ENCODE measurements around the gene CLMN.

The CLMN gene

DNA sequence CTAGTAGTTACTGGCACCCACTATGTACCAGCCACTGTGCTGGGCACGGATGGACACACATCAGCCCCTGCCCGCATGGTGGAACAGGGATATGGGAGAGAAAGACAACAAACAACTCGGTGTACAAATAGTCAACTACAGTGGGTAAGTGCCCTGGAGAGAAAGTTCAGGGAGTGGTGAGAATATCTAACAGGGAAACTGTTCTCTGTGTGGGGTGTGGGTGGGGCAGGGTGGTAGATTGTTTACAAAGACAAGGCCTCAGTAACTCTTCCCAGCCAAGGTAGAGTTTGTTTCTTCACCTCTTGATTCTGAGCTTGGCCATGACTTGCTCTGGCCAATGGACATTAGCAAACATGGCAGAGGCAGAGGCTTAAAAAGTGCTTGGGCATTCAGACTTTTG, 12.9 kb upstream of the CLMN start:
- H3K27ac ChIP-seq (ENCODE audit: low read depth, low read length, poor library complexity, severe bottlenecking) = no peak overlapping the region
- H3K4me1 ChIP-seq (ENCODE audit: insufficient read depth, low read length, severe bottlenecking) = peaks cover 9% of the 10 kb centered on the region
- H4K20me1 ChIP-seq (ENCODE audit: insufficient read depth, low read length) = no peaks in the 10 kb centered on the region
- no peaks in the 10 kb centered on the region for H3K27me3 ChIP-seq (ENCODE audit: insufficient read depth, low read length)
- H3K36me3 ChIP-seq (ENCODE audit: insufficient read depth, low read length) = no peaks in the 10 kb centered on the region
- H2AFZ ChIP-seq (ENCODE audit: low read length) = no peak overlapping the region
- no peaks in the 10 kb centered on the region for H3F3A ChIP-seq (ENCODE audit: insufficient read depth, low read length)
- TF ChIP-seq EZH2 (IDR thresholded peaks at IDR 0.05; ENCODE audit: borderline replicate concordance, low read length) = no peak
- TF ChIP-seq, protein P1, sequence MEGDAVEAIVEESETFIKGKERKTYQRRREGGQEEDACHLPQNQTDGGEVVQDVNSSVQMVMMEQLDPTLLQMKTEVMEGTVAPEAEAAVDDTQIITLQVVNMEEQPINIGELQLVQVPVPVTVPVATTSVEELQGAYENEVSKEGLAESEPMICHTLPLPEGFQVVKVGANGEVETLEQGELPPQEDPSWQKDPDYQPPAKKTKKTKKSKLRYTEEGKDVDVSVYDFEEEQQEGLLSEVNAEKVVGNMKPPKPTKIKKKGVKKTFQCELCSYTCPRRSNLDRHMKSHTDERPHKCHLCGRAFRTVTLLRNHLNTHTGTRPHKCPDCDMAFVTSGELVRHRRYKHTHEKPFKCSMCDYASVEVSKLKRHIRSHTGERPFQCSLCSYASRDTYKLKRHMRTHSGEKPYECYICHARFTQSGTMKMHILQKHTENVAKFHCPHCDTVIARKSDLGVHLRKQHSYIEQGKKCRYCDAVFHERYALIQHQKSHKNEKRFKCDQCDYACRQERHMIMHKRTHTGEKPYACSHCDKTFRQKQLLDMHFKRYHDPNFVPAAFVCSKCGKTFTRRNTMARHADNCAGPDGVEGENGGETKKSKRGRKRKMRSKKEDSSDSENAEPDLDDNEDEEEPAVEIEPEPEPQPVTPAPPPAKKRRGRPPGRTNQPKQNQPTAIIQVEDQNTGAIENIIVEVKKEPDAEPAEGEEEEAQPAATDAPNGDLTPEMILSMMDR (IDR thresholded peaks at IDR 0.05; ENCODE audit: low read length) = no peak
- H3K4me3 ChIP-seq (ENCODE audit: low read depth, low read length, poor library complexity, severe bottlenecking) = no peak overlapping the region
- H3K79me2 ChIP-seq (ENCODE audit: insufficient read depth, low read length) = no peaks in the 10 kb centered on the region
- H3K4me2 ChIP-seq (ENCODE audit: low read length) = no peak overlapping the region
- no peaks in the 10 kb centered on the region for H3K9me3 ChIP-seq (ENCODE audit: low read length)
- no peak overlapping the region for H3K9ac ChIP-seq (ENCODE audit: low read length)
- H3K9me2 ChIP-seq (ENCODE audit: low read depth, low read length) = no peaks in the 10 kb centered on the region

DNA sequence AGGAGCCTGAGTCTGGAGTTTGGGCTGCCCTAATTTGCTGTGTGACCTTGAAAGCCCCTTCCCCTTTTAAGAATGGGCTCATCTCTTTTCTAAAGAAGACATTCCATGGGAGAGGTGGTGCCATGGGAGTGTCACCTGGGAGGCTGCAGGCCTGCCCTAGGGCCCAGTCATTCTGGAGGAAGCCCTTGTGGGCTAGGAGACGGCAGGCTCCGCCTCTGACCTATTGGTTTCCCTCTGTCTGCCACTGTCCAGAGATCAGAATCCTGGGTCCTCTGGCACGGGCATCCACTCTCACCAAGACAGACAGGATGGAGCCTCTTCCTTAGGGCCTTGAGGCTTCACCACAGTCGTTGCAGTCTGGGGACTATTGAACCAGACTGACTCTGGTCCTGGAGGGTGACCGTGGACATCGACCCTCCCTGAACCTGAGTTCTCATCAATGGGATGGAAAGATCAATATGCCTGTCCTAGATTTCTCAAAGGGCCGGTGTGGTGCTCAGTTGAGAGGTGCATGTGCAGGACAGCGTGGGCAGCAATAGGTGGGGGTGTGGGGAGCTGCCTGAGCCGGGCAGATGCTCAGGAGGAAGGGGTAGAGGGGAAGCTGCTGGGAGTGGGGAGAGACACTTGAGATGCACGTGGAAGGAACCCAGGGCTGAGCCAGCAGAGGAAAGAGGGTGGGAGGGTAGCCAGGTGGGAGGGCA, 12.2 kb upstream of the CLMN start:
- Histone ChIP-seq H3K4me2 (ENCODE audit: low read length) (no peak overlapping the region), H3K9me3 (ENCODE audit: low read length) (no peaks in the 10 kb centered on the region), H3K9ac (ENCODE audit: low read length) (no peak overlapping the region), H3F3A (ENCODE audit: insufficient read depth, low read length) (no peaks in the 10 kb centered on the region), H3K27me3 (ENCODE audit: insufficient read depth, low read length) (peaks cover under 1% of the 10 kb centered on the region; the same call in 1 of the 2 replicates), H2AFZ (ENCODE audit: low read length) (no peak overlapping the region), H3K4me3 (ENCODE audit: low read depth, low read length, poor library complexity, severe bottlenecking) (no peak overlapping the region), H3K36me3 (ENCODE audit: insufficient read depth, low read length) (no peaks in the 10 kb centered on the region; the same call in 1 of the 2 replicates), H3K4me1 (ENCODE audit: insufficient read depth, low read length, severe bottlenecking) (peaks cover 17% of the 10 kb centered on the region), H3K79me2 (ENCODE audit: insufficient read depth, low read length) (no peaks in the 10 kb centered on the region), H3K27ac (ENCODE audit: low read depth, low read length, poor library complexity, severe bottlenecking) (no peak overlapping the region), H3K9me2 (ENCODE audit: low read depth, low read length) (no peaks in the 10 kb centered on the region), H4K20me1 (ENCODE audit: insufficient read depth, low read length) (no peaks in the 10 kb centered on the region)
- TF ChIP-seq, protein P1 (IDR thresholded peaks at IDR 0.05; ENCODE audit: low read length) = no peak
- TF ChIP-seq EZH2 (IDR thresholded peaks at IDR 0.05; ENCODE audit: borderline replicate concordance, low read length) = no peak

DNA sequence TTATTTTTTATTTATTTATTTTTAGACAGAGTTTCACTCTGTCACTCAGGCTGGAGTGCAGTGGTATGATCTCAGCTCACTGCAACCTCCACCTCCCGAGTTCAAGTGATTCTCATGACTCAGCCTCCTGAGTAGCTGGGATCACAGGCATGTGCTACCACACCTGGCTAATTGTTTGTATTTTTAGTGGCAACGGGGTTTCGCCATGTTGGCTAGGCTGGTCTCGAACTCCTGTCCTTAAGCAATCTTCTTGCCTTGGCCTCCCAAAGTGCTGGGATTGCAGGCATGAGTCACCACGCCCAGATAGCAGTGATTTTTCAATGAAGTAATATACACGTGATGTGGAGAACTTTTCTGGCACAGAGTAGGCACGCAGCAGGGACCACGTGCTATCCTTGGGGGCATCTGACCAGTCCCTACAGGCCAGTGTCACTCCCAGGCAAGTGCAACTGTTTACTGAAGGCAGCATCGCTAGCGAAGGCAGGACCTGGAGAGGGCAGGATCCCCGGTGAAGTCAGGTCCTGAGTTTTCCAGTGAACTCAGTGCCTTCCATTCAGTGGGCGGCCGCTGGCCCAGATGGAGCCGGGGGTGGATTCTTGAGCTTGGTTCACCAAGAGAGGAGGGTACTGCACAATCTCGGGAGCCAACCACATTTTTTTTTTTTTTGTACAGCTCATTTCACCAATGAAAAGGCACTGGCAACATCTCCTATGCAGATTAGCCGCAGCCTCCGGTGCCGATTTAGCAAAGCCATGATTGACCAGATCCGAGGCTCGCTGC, 11.1 kb upstream of the CLMN start:
- H3F3A ChIP-seq (ENCODE audit: insufficient read depth, low read length) = no peaks in the 10 kb centered on the region
- no peak overlapping the region for H3K4me3 ChIP-seq (ENCODE audit: low read depth, low read length, poor library complexity, severe bottlenecking)
- H3K27ac ChIP-seq (ENCODE audit: low read depth, low read length, poor library complexity, severe bottlenecking) = no peak overlapping the region
- peaks cover 10% of the 10 kb centered on the region; the same call in 1 of the 2 replicates for H3K27me3 ChIP-seq (ENCODE audit: insufficient read depth, low read length)
- no peaks in the 10 kb centered on the region; the same call in 1 of the 2 replicates for H3K36me3 ChIP-seq (ENCODE audit: insufficient read depth, low read length)
- H3K79me2 ChIP-seq (ENCODE audit: insufficient read depth, low read length) = no peaks in the 10 kb centered on the region
- H4K20me1 ChIP-seq (ENCODE audit: insufficient read depth, low read length) = no peaks in the 10 kb centered on the region
- no peak for TF ChIP-seq EZH2 (IDR thresholded peaks at IDR 0.05; ENCODE audit: borderline replicate concordance, low read length)
- TF ChIP-seq, protein P1 (IDR thresholded peaks at IDR 0.05; ENCODE audit: low read length) = no peak
- no peak overlapping the region for H2AFZ ChIP-seq (ENCODE audit: low read length)
- peaks cover 17% of the 10 kb centered on the region for H3K4me1 ChIP-seq (ENCODE audit: insufficient read depth, low read length, severe bottlenecking)
- H3K9ac ChIP-seq (ENCODE audit: low read length) = no peak overlapping the region
- H3K9me2 ChIP-seq (ENCODE audit: low read depth, low read length) = no peaks in the 10 kb centered on the region
- 0 out of 2 replicates have a peak, but pooled peaks cover 7% of the 10 kb centered on the region for H3K9me3 ChIP-seq (ENCODE audit: low read length)
- H3K4me2 ChIP-seq (ENCODE audit: low read length) = no peak overlapping the region
